Measurements from ENCODE around the gene CDH4. TPM values are rescaled to one million over a fixed set of nuclear protein-coding genes. Genes with fewer than 3 reads are reported as not detected.

The CDH4 gene
- total and polyA plus RNA-seq, 2 of the 13 experiments (the other 11 are each of a cell fraction or from before 2014, with no cell fraction given), result not detected

DNA sequence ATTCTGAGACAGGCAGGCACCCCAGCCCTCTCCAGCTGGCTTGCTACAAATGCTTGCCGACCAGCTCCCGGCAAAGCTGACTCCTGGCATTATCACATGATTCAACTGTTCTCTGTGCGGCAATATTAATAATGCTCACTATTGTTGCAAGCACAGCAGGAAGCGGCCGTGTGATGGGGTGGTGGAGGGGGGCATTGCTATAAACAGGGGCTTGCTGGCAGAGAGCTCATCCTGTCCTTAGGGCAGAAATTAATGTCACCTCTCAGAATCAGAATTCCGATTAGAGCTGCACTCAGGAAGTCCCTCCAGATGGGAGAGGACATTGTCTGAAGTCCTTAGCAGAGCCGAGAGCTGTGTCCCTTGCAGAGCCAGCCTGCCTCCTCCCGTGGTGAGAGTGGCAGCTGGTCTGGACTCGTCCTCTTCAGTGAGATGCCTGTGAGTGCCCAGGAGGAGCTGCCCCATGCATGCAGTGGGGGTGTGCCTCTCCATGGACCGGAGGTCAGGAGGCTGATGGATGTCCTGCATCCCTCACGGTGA, 162.5 kb downstream of the CDH4 start:
- no peak overlapping the region for H3K27ac ChIP-seq (ENCODE audit: extremely low read length, insufficient read depth, low read length)
- no peak for ATAC-seq
- no peak for DNase-seq (ENCODE audit: low spot score)
- no peak for FAIRE-seq
- no TSS peak for BruUV-seq (replicated peaks)
- ChIA-PET POLR2A (no interaction called here), CTCF (ENCODE audit: low intra/inter-chr PET ratio, low total read pairs) (no interaction called here)
- no peaks in the 10 kb centered on the region for H3K4me1 ChIP-seq (ENCODE audit: insufficient read depth, low read length)
- TF ChIP-seq BRD4 (CRISPR knock-in tag; IDR thresholded peaks at IDR 0.05), result no peak
- no peaks in the 10 kb centered on the region for H3K9me3 ChIP-seq (ENCODE audit: low read length)
- H2AFZ ChIP-seq (ENCODE audit: low read length), result no peak overlapping the region
- intact Hi-C loops (cut with micrococcal nuclease; ENCODE audit: unreplicated experiment), result no loop called here
- H3K4me3 ChIP-seq (replicated peaks in 1 of 3; ENCODE audit: insufficient read depth in 1 of 3, low read depth in 2 of 3, low read length in 3 of 3), result no peak overlapping the region
- H3K79me2 ChIP-seq (ENCODE audit: insufficient read depth, low read length), result no peaks in the 10 kb centered on the region
- no peak overlapping the region for H3K4me2 ChIP-seq (ENCODE audit: low read depth, low read length)
- WGBS (ENCODE audit: low lambda C conversion rate), result 19% methylated on average over 11 of the region's 11 CpGs
- H3K9ac ChIP-seq (ENCODE audit: insufficient read depth, low read depth, low read length), result no peak overlapping the region
- peaks cover 3% of the 10 kb centered on the region; the same call in 1 of the 2 replicates for H4K20me1 ChIP-seq (ENCODE audit: insufficient read depth, low read length)
- in situ Hi-C loops (cut with HindIII; ENCODE audit: extremely low pct_ligation_motif_present, low pct_unique_long_range_greater_than_20kb), result no loop called here
- peaks cover 3 to 29% of the 10 kb centered on the region in 2 experiments; a peak in 3 of 5 replicates for H3K27me3 ChIP-seq (ENCODE audit: control insufficient read depth in 1 of 2, insufficient read depth in 2 of 2, low read length in 2 of 2)
- no peaks in the 10 kb centered on the region for H3K36me3 ChIP-seq (replicated peaks in 1 of 2; ENCODE audit: control insufficient read depth in 1 of 2, insufficient read depth in 2 of 2, low read length in 2 of 2)

DNA sequence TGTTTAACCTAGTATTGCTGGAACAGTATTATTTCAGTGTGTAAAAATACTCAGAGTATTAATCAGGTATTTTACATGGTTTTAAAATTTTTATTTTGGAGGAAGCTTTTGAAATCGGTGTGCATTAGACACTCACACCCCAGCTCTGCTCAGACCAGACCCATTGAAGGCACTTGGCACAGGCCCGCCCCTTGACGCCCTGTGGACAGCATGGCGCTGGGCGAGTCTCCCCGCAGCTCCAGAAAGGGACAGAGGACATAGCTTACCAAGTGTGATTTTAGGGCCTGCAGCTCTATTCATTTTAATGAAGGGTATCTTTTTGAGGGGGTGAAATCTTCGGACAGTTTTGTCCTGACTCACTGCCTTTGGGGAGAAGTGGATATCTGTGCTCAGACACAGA, 164.5 kb downstream of the CDH4 start:
- Histone ChIP-seq H3K4me3 (replicated peaks in 1 of 3; ENCODE audit: insufficient read depth in 1 of 3, low read depth in 2 of 3, low read length in 3 of 3) (no peak overlapping the region), H3K36me3 (replicated peaks in 1 of 2; ENCODE audit: control insufficient read depth in 1 of 2, insufficient read depth in 2 of 2, low read length in 2 of 2) (no peaks in the 10 kb centered on the region), H3K27ac (ENCODE audit: extremely low read length, insufficient read depth, low read length) (no peak overlapping the region), H3K79me2 (ENCODE audit: insufficient read depth, low read length) (no peaks in the 10 kb centered on the region), H3K27me3 (ENCODE audit: control insufficient read depth in 1 of 2, insufficient read depth in 2 of 2, low read length in 2 of 2) (peaks cover 7 to 34% of the 10 kb centered on the region in 2 experiments; a peak in 3 of 5 replicates), H4K20me1 (ENCODE audit: insufficient read depth, low read length) (peaks cover 3% of the 10 kb centered on the region; the same call in 1 of the 2 replicates), H3K4me1 (ENCODE audit: insufficient read depth, low read length) (no peaks in the 10 kb centered on the region), H3K9ac (ENCODE audit: insufficient read depth, low read depth, low read length) (no peak overlapping the region), H3K4me2 (ENCODE audit: low read depth, low read length) (no peak overlapping the region), H2AFZ (ENCODE audit: low read length) (no peak overlapping the region), H3K9me3 (ENCODE audit: low read length) (no peaks in the 10 kb centered on the region)
- intact Hi-C loops (cut with micrococcal nuclease; ENCODE audit: unreplicated experiment) (no loop called here), in situ Hi-C loops (cut with HindIII; ENCODE audit: extremely low pct_ligation_motif_present, low pct_unique_long_range_greater_than_20kb) (no loop called here)
- 22% methylated on average over 7 of the region's 7 CpGs for WGBS (ENCODE audit: low lambda C conversion rate)
- BruUV-seq (replicated peaks), result no TSS peak
- POLR2A ChIA-PET, result no interaction called here
- ATAC-seq (no peak), FAIRE-seq (no peak), DNase-seq (ENCODE audit: low spot score) (no peak)
- CTCF ChIA-PET (ENCODE audit: low intra/inter-chr PET ratio, low total read pairs), result no interaction called here
- TF ChIP-seq ZFP1 (CRISPR knock-in tag; IDR thresholded peaks at IDR 0.05), result no peak
- TF ChIP-seq HNRNPH1 (optimal IDR thresholded peaks at IDR 0.05; ENCODE audit: low read depth, low read length), result no peak
- TF ChIP-seq PLRG1 (conservative IDR thresholded peaks at IDR 0.05), result no peak
- TF ChIP-seq, protein P1, sequence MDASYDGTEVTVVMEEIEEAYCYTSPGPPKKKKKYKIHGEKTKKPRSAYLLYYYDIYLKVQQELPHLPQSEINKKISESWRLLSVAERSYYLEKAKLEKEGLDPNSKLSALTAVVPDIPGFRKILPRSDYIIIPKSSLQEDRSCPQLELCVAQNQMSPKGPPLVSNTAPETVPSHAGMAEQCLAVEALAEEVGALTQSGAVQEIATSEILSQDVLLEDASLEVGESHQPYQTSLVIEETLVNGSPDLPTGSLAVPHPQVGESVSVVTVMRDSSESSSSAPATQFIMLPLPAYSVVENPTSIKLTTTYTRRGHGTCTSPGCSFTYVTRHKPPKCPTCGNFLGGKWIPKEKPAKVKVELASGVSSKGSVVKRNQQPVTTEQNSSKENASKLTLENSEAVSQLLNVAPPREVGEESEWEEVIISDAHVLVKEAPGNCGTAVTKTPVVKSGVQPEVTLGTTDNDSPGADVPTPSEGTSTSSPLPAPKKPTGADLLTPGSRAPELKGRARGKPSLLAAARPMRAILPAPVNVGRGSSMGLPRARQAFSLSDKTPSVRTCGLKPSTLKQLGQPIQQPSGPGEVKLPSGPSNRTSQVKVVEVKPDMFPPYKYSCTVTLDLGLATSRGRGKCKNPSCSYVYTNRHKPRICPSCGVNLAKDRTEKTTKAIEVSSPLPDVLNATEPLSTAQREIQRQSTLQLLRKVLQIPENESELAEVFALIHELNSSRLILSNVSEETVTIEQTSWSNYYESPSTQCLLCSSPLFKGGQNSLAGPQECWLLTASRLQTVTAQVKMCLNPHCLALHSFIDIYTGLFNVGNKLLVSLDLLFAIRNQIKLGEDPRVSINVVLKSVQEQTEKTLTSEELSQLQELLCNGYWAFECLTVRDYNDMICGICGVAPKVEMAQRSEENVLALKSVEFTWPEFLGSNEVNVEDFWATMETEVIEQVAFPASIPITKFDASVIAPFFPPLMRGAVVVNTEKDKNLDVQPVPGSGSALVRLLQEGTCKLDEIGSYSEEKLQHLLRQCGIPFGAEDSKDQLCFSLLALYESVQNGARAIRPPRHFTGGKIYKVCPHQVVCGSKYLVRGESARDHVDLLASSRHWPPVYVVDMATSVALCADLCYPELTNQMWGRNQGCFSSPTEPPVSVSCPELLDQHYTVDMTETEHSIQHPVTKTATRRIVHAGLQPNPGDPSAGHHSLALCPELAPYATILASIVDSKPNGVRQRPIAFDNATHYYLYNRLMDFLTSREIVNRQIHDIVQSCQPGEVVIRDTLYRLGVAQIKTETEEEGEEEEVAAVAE (CRISPR knock-in tag; IDR thresholded peaks at IDR 0.05; ENCODE audit: borderline replicate concordance), result no peak
- no peak for TF ChIP-seq GATAD1 (CRISPR knock-in tag; IDR thresholded peaks at IDR 0.05)
- TF ChIP-seq KLF11 (CRISPR knock-in tag; IDR thresholded peaks at IDR 0.05), result no peak
- no peak for TF ChIP-seq SALL2 (CRISPR knock-in tag; IDR thresholded peaks at IDR 0.05)
- TF ChIP-seq, protein P2, sequence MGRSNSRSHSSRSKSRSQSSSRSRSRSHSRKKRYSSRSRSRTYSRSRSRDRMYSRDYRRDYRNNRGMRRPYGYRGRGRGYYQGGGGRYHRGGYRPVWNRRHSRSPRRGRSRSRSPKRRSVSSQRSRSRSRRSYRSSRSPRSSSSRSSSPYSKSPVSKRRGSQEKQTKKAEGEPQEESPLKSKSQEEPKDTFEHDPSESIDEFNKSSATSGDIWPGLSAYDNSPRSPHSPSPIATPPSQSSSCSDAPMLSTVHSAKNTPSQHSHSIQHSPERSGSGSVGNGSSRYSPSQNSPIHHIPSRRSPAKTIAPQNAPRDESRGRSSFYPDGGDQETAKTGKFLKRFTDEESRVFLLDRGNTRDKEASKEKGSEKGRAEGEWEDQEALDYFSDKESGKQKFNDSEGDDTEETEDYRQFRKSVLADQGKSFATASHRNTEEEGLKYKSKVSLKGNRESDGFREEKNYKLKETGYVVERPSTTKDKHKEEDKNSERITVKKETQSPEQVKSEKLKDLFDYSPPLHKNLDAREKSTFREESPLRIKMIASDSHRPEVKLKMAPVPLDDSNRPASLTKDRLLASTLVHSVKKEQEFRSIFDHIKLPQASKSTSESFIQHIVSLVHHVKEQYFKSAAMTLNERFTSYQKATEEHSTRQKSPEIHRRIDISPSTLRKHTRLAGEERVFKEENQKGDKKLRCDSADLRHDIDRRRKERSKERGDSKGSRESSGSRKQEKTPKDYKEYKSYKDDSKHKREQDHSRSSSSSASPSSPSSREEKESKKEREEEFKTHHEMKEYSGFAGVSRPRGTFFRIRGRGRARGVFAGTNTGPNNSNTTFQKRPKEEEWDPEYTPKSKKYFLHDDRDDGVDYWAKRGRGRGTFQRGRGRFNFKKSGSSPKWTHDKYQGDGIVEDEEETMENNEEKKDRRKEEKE (IDR thresholded peaks at IDR 0.05), result no peak

Data from HepG2 (cell line).